Uterus (tissue), 4 donors: ENCODE measurements around the gene CELA2B. TPM values are rescaled to one million over a fixed set of nuclear protein-coding genes. Genes with fewer than 3 reads are reported as not detected.

Experiments
- DNase-seq, 2 donors: peaks; one replicate each; pipeline ENCODE4 v3.0.0-alpha.2; 2019 to 2020
- H3K27ac ChIP-seq, 2 donors: fragments of 200-600 bp; sonication (generic); 1 replicate in 1 of 2; 2 replicates in 1 of 2; pipeline ENCODE4 v1.5.1; 2016 to 2018
- H3K27me3 ChIP-seq, 2 donors: fragments of 200-600 bp; sonication (generic); one replicate each; pipeline ENCODE4 v1.5.1; 2018 to 2019; ENCODE audit warnings: control low read depth in 1 of 2
- H3K36me3 ChIP-seq, 2 donors: fragments of 200-600 bp; sonication (generic); one replicate each; pipeline ENCODE4 v1.5.1; 2019; ENCODE audit warnings: control low read depth in 1 of 2
- H3K4me1 ChIP-seq, 2 donors: fragments of 200-600 bp; sonication (generic); one replicate each; pipeline ENCODE4 v1.5.1; 2018 to 2019; ENCODE audit warnings: control low read depth in 1 of 2
- H3K4me3 ChIP-seq, 2 donors: fragments of 200-600 bp; sonication (generic); 1 replicate in 1 of 2; 2 replicates in 1 of 2; pipeline ENCODE4 v1.5.1; 2018 to 2019; ENCODE audit warnings: mild to moderate bottlenecking in 1 of 2
- H3K9me3 ChIP-seq, 2 donors: fragments of 200-600 bp; sonication (generic); one replicate each; pipeline ENCODE4 v1.5.1; 2019; ENCODE audit warnings: control low read depth in 1 of 2
- CTCF ChIP-seq, 4 experiments: fragments of 200-600 bp in 2 of 4; fragments of 450-650 bp in 2 of 4; sonication (generic) in 2 of 4; IDR thresholded peaks; one replicate each; pipeline ENCODE4 v1.5.1; 2016 to 2019; ENCODE audit warnings: antibody characterized with exemption in 4 of 4, mild to moderate bottlenecking in 2 of 4, moderate library complexity in 1 of 4
- POLR2A ChIP-seq, 2 donors: fragments of 450-650 bp; IDR thresholded peaks; one replicate each; pipeline ENCODE4 v1.6.1; 2016; ENCODE audit warnings: antibody characterized with exemption in 2 of 2, mild to moderate bottlenecking in 1 of 2, moderate library complexity in 1 of 2
- intact Hi-C: fragments of 100-400 bp; cut with DNase I; formaldehyde crosslinking; loops from one replicate; pipeline ENCODE4 v1.15.1; 2023; ENCODE audit warnings: low total_unique reads
- total RNA-seq, 4 donors: library from RNA; depleted of rRNA in 3 of 4; stranded (reverse); fragments of >200 nt in 3 of 4; gene quantifications; one replicate each; pipeline versions ENCODE4 v1.1.0 to v1.2.4, GENCODE V29; 2014 to 2023
- donor health status: DM: yes; HTN: yes; CAD: no.

Gene CELA2B
- total RNA-seq, 4 donors from 2014 or later: not detected

DNA sequence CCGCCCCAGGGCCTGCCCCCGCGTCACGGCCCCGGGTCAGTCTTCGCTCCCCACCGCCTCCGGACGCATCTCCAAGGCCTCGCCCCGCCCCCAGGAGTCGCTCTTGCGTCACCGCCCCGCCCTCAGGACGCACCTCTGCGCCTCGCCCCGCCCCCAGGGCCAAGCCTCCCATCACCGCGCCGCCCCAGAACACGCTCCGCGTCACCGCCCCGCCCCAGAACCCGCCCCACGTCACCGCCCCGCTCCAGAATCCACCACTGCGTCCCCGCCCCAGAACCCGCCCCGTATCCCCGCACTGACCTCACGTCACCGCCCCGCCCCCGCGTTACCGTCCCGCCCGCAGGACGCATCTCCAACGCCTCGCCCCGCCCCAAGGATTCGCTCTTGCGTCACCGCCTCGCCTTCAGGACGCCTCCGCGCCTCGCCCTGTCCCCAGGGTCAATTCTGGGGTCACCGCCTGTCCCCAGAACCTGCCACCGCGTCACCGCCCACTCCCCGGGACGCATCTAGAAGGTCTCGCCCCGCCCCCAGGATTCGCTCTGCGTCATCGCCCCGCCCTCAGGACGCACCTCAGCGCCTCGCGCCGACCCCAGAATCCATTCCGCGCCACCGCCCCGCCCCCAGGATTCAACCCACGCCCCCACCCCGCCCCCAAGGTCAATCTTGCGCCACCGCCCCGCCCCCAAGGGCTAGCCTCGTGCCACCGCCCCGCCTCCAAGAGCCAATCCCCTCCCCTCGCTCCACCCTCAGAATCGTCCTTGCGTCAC, 48.6 kb downstream of the CELA2B start:
- H3K27ac ChIP-seq: peak overlapping the region; percentile 98 to 99
- TF ChIP-seq POLR2A (IDR thresholded peaks at IDR 0.05): no peak
- TF ChIP-seq CTCF (IDR thresholded peaks at IDR 0.05): no peak
- intact Hi-C loops: no loop called here

DNA sequence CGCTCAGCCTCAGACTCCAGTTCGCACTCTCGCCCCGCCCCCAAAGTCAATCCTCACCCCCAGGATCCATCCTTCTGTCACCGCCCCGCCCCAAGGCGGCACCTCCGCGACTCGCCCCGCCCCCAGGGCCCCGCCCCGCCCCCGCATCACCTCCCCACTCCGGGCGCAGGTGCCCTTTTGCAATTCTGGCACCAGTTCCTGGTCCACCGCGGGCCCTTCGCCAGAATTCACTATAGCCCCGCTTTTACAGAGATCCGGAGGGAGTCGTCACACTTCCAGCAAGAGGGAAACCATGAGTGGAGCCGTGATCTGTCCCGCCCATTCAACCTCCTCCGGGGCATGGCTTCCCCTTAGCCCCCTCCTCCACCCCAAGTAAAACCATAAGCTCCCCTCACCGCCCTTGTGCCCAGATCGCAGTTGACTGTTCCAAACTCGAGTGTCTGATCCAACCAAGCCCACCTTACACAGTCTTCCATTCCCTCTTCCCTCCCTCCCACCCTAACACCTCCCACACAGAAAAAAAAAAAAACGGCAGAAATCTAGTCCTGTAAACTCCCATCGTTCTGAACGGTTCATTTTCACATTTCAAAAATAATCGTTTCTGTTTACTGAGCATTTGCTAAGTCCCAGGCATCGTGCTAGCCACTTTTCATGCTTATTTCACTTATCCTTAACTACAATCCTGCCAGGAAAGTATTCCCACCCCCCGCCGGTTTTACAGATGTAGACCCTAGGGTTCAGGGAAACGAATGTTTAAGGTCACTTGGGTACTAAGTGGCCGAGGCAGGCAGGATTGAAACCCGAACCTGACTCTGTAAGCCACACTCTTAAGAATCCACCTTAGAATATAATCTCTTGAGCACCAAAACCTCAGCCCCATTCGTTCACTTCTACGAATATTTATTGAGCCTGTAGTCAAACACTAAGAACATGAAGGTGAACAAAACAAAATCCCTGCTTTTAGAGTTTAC, 49.4 kb downstream of the CELA2B start:
- intact Hi-C loops: no loop called here
- H3K27me3 ChIP-seq: no peaks in the 10 kb centered on the region
- H3K4me3 ChIP-seq: peak overlapping the region; percentile 63 to 99
- DNase-seq: peak; percentile 24 to 100
- TF ChIP-seq CTCF (IDR thresholded peaks at IDR 0.05) (no peak), POLR2A (IDR thresholded peaks at IDR 0.05) (peak in 1 of 2 donors; percentile 28)
- peaks cover 7% of the 10 kb centered on the region in 2 donors for H3K4me1 ChIP-seq
- peak overlapping the region; percentile 98 to 99 for H3K27ac ChIP-seq
- no peaks in the 10 kb centered on the region for H3K9me3 ChIP-seq
- H3K36me3 ChIP-seq: no peaks in the 10 kb centered on the region

More for the DNA sequence above, 48.6 kb downstream of the CELA2B start:
- Histone ChIP-seq H3K4me1 (peaks cover 7% of the 10 kb centered on the region in 2 donors), H3K9me3 (no peaks in the 10 kb centered on the region), H3K36me3 (no peaks in the 10 kb centered on the region), H3K4me3 (peak overlapping the region; percentile 79 to 99), H3K27me3 (no peaks in the 10 kb centered on the region)
- DNase-seq: peak; percentile 100

DNA sequence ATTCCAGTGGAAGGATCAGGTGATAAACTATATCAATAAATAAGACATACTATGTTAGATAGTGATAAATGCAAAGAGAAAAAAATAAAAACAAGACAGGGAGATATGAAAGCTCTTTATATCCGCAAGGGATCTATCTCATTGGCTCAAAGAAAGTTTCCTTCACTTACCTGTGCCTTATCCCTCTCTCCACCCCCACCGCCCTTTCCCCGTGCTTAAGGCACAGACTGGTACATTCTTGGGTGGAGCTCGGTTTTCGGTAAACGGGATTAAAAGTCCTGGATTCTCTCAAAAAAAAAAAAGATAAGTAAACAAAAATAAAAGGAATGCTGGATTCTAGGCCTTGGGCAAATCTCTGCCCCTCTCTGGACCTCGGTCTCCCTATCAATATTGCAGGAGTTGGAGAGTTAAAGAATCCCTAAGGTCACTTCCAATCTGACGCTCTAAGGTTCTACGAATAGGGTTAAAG, 50.2 kb downstream of the CELA2B start:
- Histone ChIP-seq H3K4me3 (peak overlapping the region; percentile 63 to 99), H3K36me3 (no peaks in the 10 kb centered on the region), H3K27ac (peak overlapping the region; percentile 98 to 99), H3K27me3 (no peaks in the 10 kb centered on the region), H3K9me3 (no peaks in the 10 kb centered on the region), H3K4me1 (peaks cover 7% of the 10 kb centered on the region in 2 donors)
- intact Hi-C loops: no loop called here
- DNase-seq: peak; percentile 23 to 47
- no peak for TF ChIP-seq CTCF (IDR thresholded peaks at IDR 0.05)
- no peak for TF ChIP-seq POLR2A (IDR thresholded peaks at IDR 0.05)

DNA sequence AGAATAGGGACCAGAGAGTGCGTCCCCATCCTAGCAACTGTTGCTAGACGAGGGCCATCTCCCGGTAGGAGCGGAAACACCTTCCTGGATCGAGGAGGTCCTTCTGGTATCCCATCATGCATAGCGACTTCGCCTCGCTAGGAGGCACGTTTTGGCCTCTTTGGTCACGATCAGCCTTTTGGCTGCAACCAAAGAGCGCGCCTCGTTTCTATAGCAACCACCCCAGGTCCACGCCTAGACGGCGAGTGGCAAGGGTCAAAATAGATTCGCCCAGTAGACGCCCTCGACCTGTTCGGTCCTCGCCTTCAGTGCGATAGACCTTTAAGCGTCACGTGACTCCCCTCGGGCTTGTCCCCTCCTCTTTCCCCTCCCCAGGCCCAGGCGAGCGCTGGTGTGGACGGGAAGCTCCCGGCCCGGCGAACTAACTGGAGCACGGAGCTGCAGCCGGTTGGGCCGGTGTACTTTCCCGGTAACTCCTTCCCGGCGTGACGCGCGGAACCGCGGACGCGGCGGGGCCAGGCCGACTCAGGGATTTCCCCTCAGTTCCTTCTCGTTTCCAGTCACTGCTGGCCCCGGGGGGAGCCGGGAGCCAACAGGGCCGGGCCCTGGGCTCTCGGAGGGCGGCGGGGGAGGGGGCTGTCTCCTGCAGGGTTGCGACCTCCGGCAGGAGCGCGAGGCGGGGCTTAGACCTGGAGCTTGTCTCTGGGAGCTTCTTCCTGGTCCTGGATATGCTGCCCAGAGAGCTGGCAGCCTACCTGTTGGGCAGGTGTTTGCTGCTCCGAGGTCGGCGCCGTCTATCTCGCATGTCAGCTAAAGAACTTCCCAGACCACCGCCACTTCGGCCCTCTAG, 50.8 kb downstream of the CELA2B start, which contains the start of gene DNAJC16:
DNAJC16 (plus strand) TSS at position 359 of the 850 bp plus-strand sequence. CDS start 2,258 bp downstream, outside the sequence.
- TF ChIP-seq CTCF (IDR thresholded peaks at IDR 0.05) (peak in 3 of 4 experiments; percentile 25 to 41 (median 37)), POLR2A (IDR thresholded peaks at IDR 0.05) (peak; percentile 35 to 71)
- H3K27me3 ChIP-seq: no peaks in the 10 kb centered on the region
- H3K36me3 ChIP-seq: no peaks in the 10 kb centered on the region
- peak within 1 kb of the TSS; percentile 98 to 99 for H3K27ac ChIP-seq
- intact Hi-C loops: no loop called here
- H3K4me3 ChIP-seq: peak within 1 kb of the TSS; percentile 98 to 99
- DNase-seq: peak; percentile 99 to 100
- H3K4me1 ChIP-seq: peaks cover 7% of the 10 kb centered on the region in 2 donors
- H3K9me3 ChIP-seq: no peaks in the 10 kb centered on the region
